ENCODE results near the gene CNN1.

GRCh38 chr19:11506101-11506555 lies 32.5 kb upstream of the CNN1 start:
- TF ChIP-seq POLR2A (IDR thresholded peaks at IDR 0.05) = no peak
- TF ChIP-seq CTCF (IDR thresholded peaks at IDR 0.05) = no peak

All from adrenal gland (tissue), 5 donors.